Muscle layer of duodenum (tissue), 2 donors: ENCODE results near the gene LMX1A.

Source experiments
- H3K27ac ChIP-seq: one replicate; pipeline ENCODE4 v1.7.0; 2013; ENCODE audit warnings: mild to moderate bottlenecking, low read length
- H3K27me3 ChIP-seq: one replicate; pipeline ENCODE4 v1.7.0; 2013; ENCODE audit warnings: low read depth, mild to moderate bottlenecking, control low read depth, low read length
- H3K36me3 ChIP-seq, 2 donors: one replicate each; pipeline ENCODE4 v1.7.0; 2013; ENCODE audit warnings: low read length in 2 of 2, control low read depth in 1 of 2, mild to moderate bottlenecking in 1 of 2; ENCODE audit not compliant: insufficient read depth in 2 of 2, control insufficient read depth in 1 of 2
- H3K4me1 ChIP-seq, 2 donors: one replicate each; pipeline ENCODE4 v1.7.0; 2013; ENCODE audit warnings: low read length in 2 of 2, mild to moderate bottlenecking in 2 of 2, control low read depth in 1 of 2, moderate library complexity in 1 of 2; ENCODE audit not compliant: insufficient read depth in 2 of 2, control insufficient read depth in 1 of 2
- H3K4me3 ChIP-seq, 2 donors: one replicate each; pipeline ENCODE4 v1.7.0; 2013; ENCODE audit warnings: low read length in 2 of 2, low read depth in 1 of 2, mild to moderate bottlenecking in 1 of 2
- H3K9me3 ChIP-seq, 2 donors: one replicate each; pipeline ENCODE4 v1.7.0; 2013; ENCODE audit warnings: low read length in 2 of 2, control low read depth in 1 of 2, mild to moderate bottlenecking in 1 of 2; ENCODE audit not compliant: control insufficient read depth in 1 of 2
- donor health status: healthy.

Gene LMX1A

GRCh38 chr1:165287781-165288180 lies 68.7 kb downstream of the LMX1A start:
- H3K9me3 ChIP-seq, result peaks cover 0 to 3% of the 10 kb centered on the region in 2 donors
- H3K4me1 ChIP-seq, result no peaks in the 10 kb centered on the region
- H3K36me3 ChIP-seq, result no peaks in the 10 kb centered on the region
- no peak overlapping the region for H3K4me3 ChIP-seq
- H3K27ac ChIP-seq, result no peak overlapping the region
- H3K27me3 ChIP-seq, result peaks cover 3% of the 10 kb centered on the region

DNA sequence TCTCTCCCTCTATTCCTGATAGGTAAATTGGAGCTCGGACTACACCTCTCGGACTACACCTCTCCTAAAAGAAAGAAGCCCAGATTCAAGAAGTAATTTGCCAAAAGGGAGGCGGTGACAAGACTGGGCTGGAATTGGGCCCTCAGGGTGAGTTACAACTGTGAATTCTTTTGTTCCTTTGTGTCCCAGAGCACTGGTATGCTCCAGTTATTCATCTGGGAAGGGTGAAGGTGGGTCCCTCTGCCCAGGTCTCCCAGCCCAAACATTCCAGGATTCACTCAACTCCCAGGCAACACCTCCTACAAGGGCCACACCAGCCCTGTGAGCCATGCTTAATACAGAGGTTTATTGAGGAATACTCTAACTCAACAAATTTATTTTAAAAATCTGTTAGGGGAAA lies 69.2 kb downstream of the LMX1A start:
- peaks cover 0 to 3% of the 10 kb centered on the region in 2 donors for H3K9me3 ChIP-seq
- no peaks in the 10 kb centered on the region for H3K4me1 ChIP-seq
- H3K4me3 ChIP-seq, result no peak overlapping the region
- H3K27me3 ChIP-seq, result peaks cover 3% of the 10 kb centered on the region
- no peak overlapping the region for H3K27ac ChIP-seq
- no peaks in the 10 kb centered on the region for H3K36me3 ChIP-seq

DNA sequence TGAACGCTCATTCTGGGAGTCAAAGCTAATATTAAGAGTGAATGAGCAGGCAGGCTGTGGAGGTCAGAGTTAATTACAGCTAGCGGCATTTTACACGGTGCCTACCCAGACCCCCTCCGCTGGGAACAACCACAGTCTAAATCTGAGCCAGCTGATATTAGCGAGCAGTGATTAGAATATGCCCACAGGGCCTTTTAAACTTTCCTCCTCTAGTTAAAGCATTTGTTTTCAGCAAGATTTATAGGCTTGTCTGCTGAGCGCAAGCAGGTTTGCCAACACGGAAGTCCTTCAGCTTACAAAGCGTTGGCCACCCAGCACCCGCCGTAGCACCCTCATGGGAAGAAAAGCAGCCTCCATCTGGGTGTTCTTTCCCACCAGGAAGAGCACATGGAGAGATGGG lies 72.1 kb downstream of the LMX1A start:
- Histone ChIP-seq H3K27ac (no peak overlapping the region), H3K4me1 (no peaks in the 10 kb centered on the region), H3K4me3 (no peak overlapping the region), H3K9me3 (no peaks in the 10 kb centered on the region), H3K27me3 (peaks cover 3% of the 10 kb centered on the region), H3K36me3 (no peaks in the 10 kb centered on the region)

GRCh38 chr1:165281207-165281901 lies 75.2 kb downstream of the LMX1A start:
- H3K9me3 ChIP-seq, result no peaks in the 10 kb centered on the region
- H3K4me3 ChIP-seq, result no peak overlapping the region
- no peak overlapping the region for H3K27ac ChIP-seq
- H3K27me3 ChIP-seq, result no peaks in the 10 kb centered on the region
- H3K36me3 ChIP-seq, result no peaks in the 10 kb centered on the region
- H3K4me1 ChIP-seq, result no peaks in the 10 kb centered on the region

DNA sequence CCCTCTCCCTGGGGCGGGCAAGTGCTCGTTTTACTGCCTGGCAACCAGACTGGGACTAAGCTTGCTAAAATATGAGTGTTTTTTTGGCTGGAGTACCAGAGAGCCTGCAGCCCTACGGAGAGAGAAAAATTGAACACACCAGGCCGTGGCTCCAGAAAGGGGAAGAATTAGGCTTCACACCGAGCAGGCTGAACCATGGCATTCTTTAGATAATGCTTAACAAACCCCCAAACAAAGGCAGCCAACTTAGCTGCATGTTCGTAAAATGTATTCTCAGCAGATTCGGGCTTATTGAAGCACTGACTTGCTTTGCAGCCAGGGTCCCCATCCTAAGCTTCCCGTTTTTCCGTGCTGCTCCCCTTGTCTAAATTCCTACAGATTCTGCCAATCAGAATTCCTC lies 76.6 kb downstream of the LMX1A start:
- no peaks in the 10 kb centered on the region for H3K27me3 ChIP-seq
- no peak overlapping the region for H3K4me3 ChIP-seq
- no peaks in the 10 kb centered on the region for H3K4me1 ChIP-seq
- no peak overlapping the region for H3K27ac ChIP-seq
- no peaks in the 10 kb centered on the region for H3K36me3 ChIP-seq
- H3K9me3 ChIP-seq, result no peaks in the 10 kb centered on the region

DNA sequence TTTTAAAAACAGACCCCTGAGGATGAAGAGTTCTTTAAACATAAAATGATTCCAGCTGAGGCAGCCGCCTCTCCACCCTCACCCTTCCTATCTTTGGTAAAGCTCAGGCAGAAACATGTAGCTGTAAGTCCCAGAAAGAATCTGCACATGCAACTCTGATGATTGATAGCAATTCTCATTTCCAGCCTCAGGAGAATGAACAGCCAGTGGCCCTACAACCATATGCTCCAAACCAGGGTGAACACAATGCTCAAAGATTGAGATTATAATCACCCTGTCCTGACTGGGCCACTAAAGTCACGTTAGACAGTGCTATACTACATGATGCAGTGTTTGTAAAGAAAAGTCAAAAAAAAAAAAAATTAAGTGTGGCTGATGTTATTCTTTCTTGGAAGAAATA lies 80.2 kb downstream of the LMX1A start:
- Histone ChIP-seq H3K4me3 (no peak overlapping the region), H3K36me3 (no peaks in the 10 kb centered on the region), H3K9me3 (no peaks in the 10 kb centered on the region), H3K27me3 (no peaks in the 10 kb centered on the region), H3K4me1 (no peaks in the 10 kb centered on the region), H3K27ac (no peak overlapping the region)

DNA sequence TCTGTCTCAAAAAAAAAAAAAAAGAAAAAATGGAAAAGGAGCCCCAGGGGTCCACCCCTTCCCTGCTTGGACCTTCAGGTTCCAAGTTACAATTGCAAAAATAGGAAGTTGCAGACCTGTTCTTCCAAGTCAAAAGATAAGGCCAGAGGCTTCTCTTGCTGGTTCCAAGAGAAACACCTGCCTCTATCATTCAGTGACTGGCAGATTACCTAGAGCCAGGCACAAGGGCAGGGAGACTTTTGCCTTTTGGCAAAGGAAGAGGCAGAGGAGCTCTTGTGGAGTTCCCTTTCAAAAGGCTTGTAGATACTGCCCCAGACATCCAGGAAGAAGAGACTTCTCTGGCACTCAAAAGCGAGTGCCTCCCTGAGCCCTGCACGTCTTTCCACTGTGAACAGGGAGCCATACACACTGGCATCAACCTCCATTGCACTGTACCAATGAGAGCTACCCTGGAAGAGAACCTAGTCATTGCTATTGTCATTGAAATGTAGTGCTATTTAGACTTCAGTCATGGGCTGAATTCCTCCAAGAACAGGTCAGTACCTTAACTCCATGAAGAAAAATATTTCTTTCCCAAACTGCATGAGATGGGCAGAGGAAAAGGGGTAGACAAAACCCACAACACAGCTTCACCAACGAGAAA lies 91.2 kb downstream of the LMX1A start:
- peaks cover 0 to 3% of the 10 kb centered on the region in 2 donors for H3K9me3 ChIP-seq
- no peaks in the 10 kb centered on the region for H3K36me3 ChIP-seq
- H3K4me1 ChIP-seq, result no peaks in the 10 kb centered on the region
- H3K27me3 ChIP-seq, result no peaks in the 10 kb centered on the region
- H3K27ac ChIP-seq, result no peak overlapping the region
- no peak overlapping the region for H3K4me3 ChIP-seq

- no peaks in the 10 kb centered on the region for H3K4me1 ChIP-seq
- H3K4me3 ChIP-seq, result no peak overlapping the region
- H3K9me3 ChIP-seq, result no peaks in the 10 kb centered on the region
- no peaks in the 10 kb centered on the region for H3K27me3 ChIP-seq
- H3K27ac ChIP-seq, result no peak overlapping the region
- H3K36me3 ChIP-seq, result no peaks in the 10 kb centered on the region
Observed at GRCh38 chr1:165259706-165260428, 96.6 kb downstream of the LMX1A start.

GRCh38 chr1:165259236-165259635 lies 97.3 kb downstream of the LMX1A start:
- no peak overlapping the region for H3K4me3 ChIP-seq
- H3K27me3 ChIP-seq, result no peaks in the 10 kb centered on the region
- no peaks in the 10 kb centered on the region for H3K9me3 ChIP-seq
- no peaks in the 10 kb centered on the region for H3K36me3 ChIP-seq
- no peak overlapping the region for H3K27ac ChIP-seq
- H3K4me1 ChIP-seq, result no peaks in the 10 kb centered on the region

- no peaks in the 10 kb centered on the region for H3K27me3 ChIP-seq
- no peak overlapping the region for H3K4me3 ChIP-seq
- H3K27ac ChIP-seq, result no peak overlapping the region
- H3K9me3 ChIP-seq, result no peaks in the 10 kb centered on the region
- H3K36me3 ChIP-seq, result no peaks in the 10 kb centered on the region
- H3K4me1 ChIP-seq, result no peaks in the 10 kb centered on the region
Observed at GRCh38 chr1:165257969-165258459, 98.5 kb downstream of the LMX1A start.

- Histone ChIP-seq H3K27ac (no peak overlapping the region), H3K4me1 (no peaks in the 10 kb centered on the region), H3K36me3 (no peaks in the 10 kb centered on the region), H3K4me3 (no peak overlapping the region), H3K9me3 (no peaks in the 10 kb centered on the region), H3K27me3 (no peaks in the 10 kb centered on the region)
Observed at GRCh38 chr1:165254896-165255625, 101.5 kb downstream of the LMX1A start.
